ENCODE measurements around the gene E2F6.

E2F6 gene

GRCh38 chr2:11512431-11512830 is 46.5 kb upstream of the E2F6 start:
- Histone ChIP-seq H3K4me1 (peaks cover 0 to 3% (median 0%) of the 10 kb centered on the region in 4 donors), H3K9me3 (no peaks in the 10 kb centered on the region), H3K4me3 (no peak overlapping the region), H3K27me3 (peaks cover 0 to 15% of the 10 kb centered on the region in 2 donors), H3K36me3 (no peaks in the 10 kb centered on the region), H3K27ac (no peak overlapping the region)
- no peak for DNase-seq
- no peak for TF ChIP-seq CTCF (IDR thresholded peaks at IDR 0.05)
- intact Hi-C loops (cut with DNase I; ENCODE audit: low total_unique reads) = no loop called here

- Histone ChIP-seq H3K4me3 (no peak overlapping the region), H3K4me1 (peaks cover 0 to 3% (median 0%) of the 10 kb centered on the region in 4 donors), H3K27ac (no peak overlapping the region), H3K9me3 (no peaks in the 10 kb centered on the region), H3K27me3 (peaks cover 0 to 13% of the 10 kb centered on the region in 2 donors), H3K36me3 (no peaks in the 10 kb centered on the region)
- TF ChIP-seq CTCF (IDR thresholded peaks at IDR 0.05) = no peak
- no peak for DNase-seq
- intact Hi-C loops (cut with DNase I; ENCODE audit: low total_unique reads) = no loop called here
Measured at GRCh38 chr2:11509657-11510360, 43.8 kb upstream of the E2F6 start.

- no peaks in the 10 kb centered on the region for H3K36me3 ChIP-seq
- H3K27me3 ChIP-seq = peaks cover 0 to 13% of the 10 kb centered on the region in 2 donors
- H3K4me1 ChIP-seq = peaks cover 0 to 3% (median 0%) of the 10 kb centered on the region in 4 donors
- DNase-seq = no peak
- TF ChIP-seq CTCF (IDR thresholded peaks at IDR 0.05) = no peak
- H3K27ac ChIP-seq = no peak overlapping the region
- no peaks in the 10 kb centered on the region for H3K9me3 ChIP-seq
- intact Hi-C loops (cut with DNase I; ENCODE audit: low total_unique reads) = no loop called here
- H3K4me3 ChIP-seq = no peak overlapping the region
Measured at GRCh38 chr2:11508279-11508678, 42.3 kb upstream of the E2F6 start.

GRCh38 chr2:11507517-11507916 is 41.6 kb upstream of the E2F6 start:
- Histone ChIP-seq H3K9me3 (no peaks in the 10 kb centered on the region), H3K27me3 (peaks cover 0 to 10% of the 10 kb centered on the region in 2 donors), H3K36me3 (no peaks in the 10 kb centered on the region), H3K4me1 (peaks cover 0 to 3% (median 0%) of the 10 kb centered on the region in 4 donors), H3K4me3 (no peak overlapping the region), H3K27ac (no peak overlapping the region)
- no peak for TF ChIP-seq CTCF (IDR thresholded peaks at IDR 0.05)
- intact Hi-C loops (cut with DNase I; ENCODE audit: low total_unique reads) = no loop called here
- no peak for DNase-seq

GRCh38 chr2:11506611-11506969 is 40.6 kb upstream of the E2F6 start:
- no peak for DNase-seq
- no peaks in the 10 kb centered on the region for H3K36me3 ChIP-seq
- peaks cover 0 to 10% of the 10 kb centered on the region in 2 donors for H3K27me3 ChIP-seq
- no peak for TF ChIP-seq CTCF (IDR thresholded peaks at IDR 0.05)
- H3K4me1 ChIP-seq = peaks cover 0 to 3% (median 0%) of the 10 kb centered on the region in 4 donors
- H3K9me3 ChIP-seq = no peaks in the 10 kb centered on the region
- H3K27ac ChIP-seq = no peak overlapping the region
- no peak overlapping the region for H3K4me3 ChIP-seq
- intact Hi-C loops (cut with DNase I; ENCODE audit: low total_unique reads) = no loop called here

Measured in tibial artery (tissue), 4 donors.